SK-N-MC (cell line): Measurements from ENCODE around the gene C1S.

Source experiments
- EZH2 ChIP-seq: fragments of 200-600 bp; sonication (generic); IDR thresholded peaks from one replicate; pipeline ENCODE4 v1.6.1; 2017; ENCODE audit warnings: antibody characterized with exemption
- FOXP2 ChIP-seq: optimal IDR thresholded peaks from 2 replicates; pipeline ENCODE3; 2011; ENCODE audit warnings: mild to moderate bottlenecking, moderate library complexity; ENCODE audit not compliant: insufficient read depth; ENCODE audit errors: extremely low read length, control extremely low read depth
- POLR2AphosphoS5 ChIP-seq: IDR thresholded peaks from 2 replicates; pipeline ENCODE4 v1.6.1; 2012; ENCODE audit warnings: mild to moderate bottlenecking, low read depth, low read length, borderline replicate concordance

GRCh38 chr12:7109572-7109920 lies 49.0 kb downstream of the C1S start:
- no peak for TF ChIP-seq EZH2
- TF ChIP-seq POLR2AphosphoS5 = no peak
- no peak for TF ChIP-seq FOXP2
